GM12864 (cell line): Measurements from ENCODE around the gene APOOL.
"Not testable (repeated sequence)": the region's sequence is repeated elsewhere in the genome, so short reads cannot be mapped to it uniquely, and the experiment has no call there.

Source experiments
- DNase-seq: peaks from one replicate; pipeline ENCODE4 v3.0.0-alpha.2; 2011; ENCODE audit warnings: low read depth
- H3K4me3 ChIP-seq: 2 replicates; pipeline ENCODE4 v1.5.1; 2011; ENCODE audit warnings: mild to moderate bottlenecking, low read depth, low read length, control low read depth
- TF ChIP-seq, protein P1 (sequence below): IDR thresholded peaks from 2 replicates; pipeline ENCODE4 v1.5.1; 2011; ENCODE audit warnings: low read depth, mild to moderate bottlenecking, moderate library complexity, low read length, control low read depth, inconsistent platforms; ENCODE audit errors: missing control alignments

APOOL gene, protein sequence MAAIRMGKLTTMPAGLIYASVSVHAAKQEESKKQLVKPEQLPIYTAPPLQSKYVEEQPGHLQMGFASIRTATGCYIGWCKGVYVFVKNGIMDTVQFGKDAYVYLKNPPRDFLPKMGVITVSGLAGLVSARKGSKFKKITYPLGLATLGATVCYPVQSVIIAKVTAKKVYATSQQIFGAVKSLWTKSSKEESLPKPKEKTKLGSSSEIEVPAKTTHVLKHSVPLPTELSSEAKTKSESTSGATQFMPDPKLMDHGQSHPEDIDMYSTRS

DNA sequence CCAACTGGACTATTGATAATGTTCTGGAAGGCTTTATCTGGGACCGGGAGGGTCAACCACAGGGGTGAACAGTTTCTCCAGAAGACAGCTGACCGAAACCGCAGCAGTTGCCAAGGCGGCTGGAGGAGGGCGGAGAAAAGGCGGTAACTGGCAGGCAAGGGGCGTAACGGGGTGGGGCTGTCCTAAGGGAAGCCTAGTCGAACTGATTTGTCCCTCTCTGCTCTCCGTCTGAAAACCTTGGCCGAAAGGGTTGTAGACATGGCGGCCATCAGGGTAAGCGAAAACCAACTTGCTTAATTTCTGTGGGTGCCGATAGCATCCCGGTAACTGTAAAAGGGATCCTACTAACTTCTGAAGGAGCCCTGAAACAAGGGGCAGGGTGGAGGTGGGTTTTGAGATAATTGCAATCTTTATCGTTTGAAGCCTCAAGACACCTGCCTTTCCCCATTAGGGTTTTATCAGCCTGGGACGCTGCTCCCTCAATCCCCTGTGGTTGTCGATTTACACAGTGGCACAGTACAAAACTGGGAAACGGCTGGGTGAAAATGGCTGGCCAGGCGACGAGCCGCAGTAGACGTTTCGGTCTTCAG, at the start of gene APOOL:
Gene APOOL, plus strand, starts transcription at position 223 of the 590 bp plus-strand sequence. Its CDS starts 36 bp downstream, at position 259.
- peak within 1 kb of the TSS; percentile 78 for H3K4me3 ChIP-seq
- TF ChIP-seq, protein P1, sequence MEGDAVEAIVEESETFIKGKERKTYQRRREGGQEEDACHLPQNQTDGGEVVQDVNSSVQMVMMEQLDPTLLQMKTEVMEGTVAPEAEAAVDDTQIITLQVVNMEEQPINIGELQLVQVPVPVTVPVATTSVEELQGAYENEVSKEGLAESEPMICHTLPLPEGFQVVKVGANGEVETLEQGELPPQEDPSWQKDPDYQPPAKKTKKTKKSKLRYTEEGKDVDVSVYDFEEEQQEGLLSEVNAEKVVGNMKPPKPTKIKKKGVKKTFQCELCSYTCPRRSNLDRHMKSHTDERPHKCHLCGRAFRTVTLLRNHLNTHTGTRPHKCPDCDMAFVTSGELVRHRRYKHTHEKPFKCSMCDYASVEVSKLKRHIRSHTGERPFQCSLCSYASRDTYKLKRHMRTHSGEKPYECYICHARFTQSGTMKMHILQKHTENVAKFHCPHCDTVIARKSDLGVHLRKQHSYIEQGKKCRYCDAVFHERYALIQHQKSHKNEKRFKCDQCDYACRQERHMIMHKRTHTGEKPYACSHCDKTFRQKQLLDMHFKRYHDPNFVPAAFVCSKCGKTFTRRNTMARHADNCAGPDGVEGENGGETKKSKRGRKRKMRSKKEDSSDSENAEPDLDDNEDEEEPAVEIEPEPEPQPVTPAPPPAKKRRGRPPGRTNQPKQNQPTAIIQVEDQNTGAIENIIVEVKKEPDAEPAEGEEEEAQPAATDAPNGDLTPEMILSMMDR, result no peak

DNA sequence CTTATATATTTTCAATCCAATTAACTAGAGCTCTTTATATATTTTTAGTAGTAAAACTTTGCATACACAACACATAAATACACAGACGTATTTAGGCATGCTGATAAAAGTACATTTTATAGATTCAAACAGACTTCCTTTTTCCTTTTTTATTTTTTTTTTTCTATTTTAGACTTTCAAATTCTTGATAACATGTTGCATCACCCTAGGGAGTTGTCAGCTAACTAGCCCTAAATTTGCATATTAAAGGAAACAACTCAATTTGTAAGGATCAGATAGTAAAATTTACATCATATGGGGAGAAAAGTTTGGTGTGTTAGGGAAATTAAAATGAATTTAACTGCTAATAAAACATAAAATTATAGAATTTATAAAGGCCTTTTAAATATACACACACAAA, 47.4 kb upstream of the APOOL start:
- TF ChIP-seq, protein P1, result no peak
- no peak for DNase-seq
- H3K4me3 ChIP-seq, result no peak overlapping the region

More for the DNA sequence above, at the start of gene APOOL:
- DNase-seq, result peak; percentile 75

DNA sequence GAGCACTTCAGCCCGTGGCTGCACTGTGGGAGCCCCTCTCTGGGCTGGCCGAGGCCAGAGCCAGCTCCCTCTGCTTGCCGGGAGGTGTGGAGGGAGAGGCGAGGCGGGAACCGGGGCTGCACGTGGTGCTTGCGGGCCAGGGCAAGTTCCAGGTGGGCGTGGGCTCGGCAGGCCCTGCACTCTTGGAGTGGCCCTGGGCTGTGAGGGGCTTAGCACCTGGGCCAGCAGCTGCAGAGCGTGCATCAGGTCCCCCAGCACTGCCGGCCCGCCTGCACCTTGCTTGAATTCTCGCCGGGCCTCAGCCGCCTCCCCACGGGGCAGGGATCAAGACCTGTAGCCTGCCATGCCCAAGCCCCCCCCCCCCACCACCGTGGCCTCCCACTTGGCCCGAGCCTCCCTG, 28.9 kb upstream of the APOOL start:
- H3K4me3 ChIP-seq, result no peak overlapping the region
- no peak for DNase-seq
- TF ChIP-seq, protein P1, result no peak

DNA sequence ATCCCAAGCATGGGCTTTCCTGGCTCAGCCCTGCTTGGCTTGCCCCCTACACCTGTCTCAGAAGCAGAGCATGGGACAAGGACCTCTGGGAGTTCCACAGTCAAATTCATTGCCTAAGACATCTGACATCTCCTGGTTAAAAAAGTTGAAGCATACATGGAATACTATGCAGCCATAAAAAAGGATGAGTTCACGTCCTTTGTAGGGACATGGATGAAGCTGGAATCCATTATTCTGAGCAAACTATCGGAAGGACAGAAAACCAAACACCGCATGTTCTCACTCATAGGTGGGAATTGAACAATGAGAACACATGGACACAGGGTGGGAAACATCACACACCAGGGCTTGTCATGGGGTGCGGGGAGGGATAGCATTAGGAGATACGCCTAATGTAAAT, 11.9 kb upstream of the APOOL start:
- H3K4me3 ChIP-seq, DNase-seq: not testable (repeated sequence)

DNA sequence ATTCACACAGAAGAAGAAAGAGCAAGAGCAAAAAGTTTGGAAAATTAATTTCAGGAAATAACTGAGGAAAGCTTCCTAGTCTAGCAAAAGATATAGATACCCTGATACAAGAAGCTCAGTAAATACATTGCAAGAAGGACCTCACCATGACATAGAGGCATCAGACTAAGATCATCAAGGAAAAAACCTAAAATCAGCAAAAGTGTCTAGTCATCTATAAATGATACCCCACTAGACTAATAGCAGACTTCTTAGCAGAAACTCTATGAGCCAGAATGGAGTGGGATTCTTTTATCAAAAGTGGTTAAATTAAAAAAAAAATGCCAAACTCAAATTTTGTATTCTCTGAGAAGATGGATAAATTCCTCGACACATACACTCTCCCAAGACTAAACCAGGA, 10.5 kb upstream of the APOOL start:
- DNase-seq, result no peak
- TF ChIP-seq, protein P1, result no peak
- no peak overlapping the region for H3K4me3 ChIP-seq

DNA sequence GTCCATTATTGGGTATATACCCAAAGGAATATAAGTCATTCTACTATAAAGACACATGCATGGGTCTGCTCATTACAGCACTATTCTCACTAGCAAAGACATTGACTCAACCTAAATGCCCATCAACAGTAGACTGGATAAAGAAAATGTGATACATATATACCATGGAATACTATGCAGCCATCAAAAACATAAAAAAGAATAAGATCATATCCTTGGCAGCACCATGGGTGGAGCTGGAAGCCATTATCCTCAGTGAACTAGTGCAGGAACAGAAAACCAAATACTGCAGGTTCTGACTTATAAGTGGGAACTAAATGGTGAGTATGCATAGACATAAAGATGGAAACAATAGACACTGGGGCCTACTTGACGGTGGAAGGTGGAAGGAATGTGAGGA, 2.3 kb upstream of the APOOL start:
- no peak overlapping the region for H3K4me3 ChIP-seq
- TF ChIP-seq, protein P1, result no peak
- no peak for DNase-seq

DNA sequence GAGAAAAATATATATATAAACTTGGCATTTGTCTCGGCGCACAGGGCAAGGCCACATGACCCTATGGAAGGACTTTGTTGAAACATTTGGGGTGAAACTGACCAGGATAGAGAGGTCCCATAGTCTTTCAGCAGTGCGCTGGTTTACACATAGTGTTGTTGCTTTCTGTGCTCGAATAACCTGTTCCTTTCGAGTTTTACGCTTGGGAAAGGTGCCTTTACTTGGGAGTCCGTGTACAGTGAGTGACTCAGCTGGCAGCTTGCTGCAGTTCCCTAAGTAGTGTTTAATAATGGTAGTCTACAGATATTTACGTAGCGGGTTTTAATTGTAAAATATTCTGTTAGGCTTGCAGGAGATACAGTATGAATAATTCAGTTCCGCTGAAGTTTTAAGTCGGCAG, 578 bp downstream of the APOOL start:
- H3K4me3 ChIP-seq, result peak overlapping the region; percentile 78
- TF ChIP-seq, protein P1, result no peak
- no peak for DNase-seq
